Measurements from ENCODE around the gene SEMA3B.

DNA sequence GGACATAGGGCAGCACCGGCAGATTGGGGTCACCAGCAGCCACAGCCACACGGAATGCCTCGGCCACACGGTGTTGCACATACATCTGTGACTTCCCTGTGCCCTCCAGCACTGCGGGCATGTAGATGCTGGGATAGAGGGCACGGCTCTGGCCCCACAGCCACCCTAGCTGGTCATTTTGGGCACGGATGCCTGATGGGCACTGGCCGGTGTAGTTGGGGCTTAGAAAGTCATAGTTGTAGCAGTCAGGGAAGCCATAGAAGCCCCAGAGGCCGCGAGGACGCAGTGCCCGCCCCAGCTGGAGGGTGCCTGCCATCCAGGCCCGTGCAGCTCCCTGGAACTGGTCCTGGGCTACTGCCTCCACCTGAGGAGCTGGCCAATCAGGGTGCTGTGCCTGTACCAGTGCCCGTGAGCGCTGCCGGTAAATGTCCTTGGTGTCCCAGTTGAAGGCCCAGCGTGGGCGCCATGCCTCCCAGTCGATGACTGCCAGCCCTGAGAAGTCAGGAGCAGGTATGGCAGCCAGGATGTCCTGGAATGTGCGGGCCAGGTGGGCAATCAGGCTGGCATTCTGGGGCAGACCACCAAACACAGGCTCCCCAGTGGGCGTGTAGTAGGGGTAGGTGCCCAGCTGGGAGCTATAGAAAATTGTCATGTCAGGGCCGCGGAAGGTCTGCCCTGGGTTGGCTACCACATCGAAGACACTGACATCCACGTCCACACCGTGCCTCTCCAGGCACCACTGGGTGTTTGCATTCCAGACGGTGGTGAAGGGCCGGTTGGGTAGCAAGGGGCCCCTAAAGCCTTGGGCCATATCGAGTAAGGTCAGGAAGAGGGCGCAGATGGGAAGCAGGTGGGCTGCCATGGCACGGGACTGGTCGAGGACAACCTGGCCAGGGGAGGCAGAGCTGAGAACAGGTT lies 33.4 kb downstream of the SEMA3B start:
- TF ChIP-seq, protein P1, sequence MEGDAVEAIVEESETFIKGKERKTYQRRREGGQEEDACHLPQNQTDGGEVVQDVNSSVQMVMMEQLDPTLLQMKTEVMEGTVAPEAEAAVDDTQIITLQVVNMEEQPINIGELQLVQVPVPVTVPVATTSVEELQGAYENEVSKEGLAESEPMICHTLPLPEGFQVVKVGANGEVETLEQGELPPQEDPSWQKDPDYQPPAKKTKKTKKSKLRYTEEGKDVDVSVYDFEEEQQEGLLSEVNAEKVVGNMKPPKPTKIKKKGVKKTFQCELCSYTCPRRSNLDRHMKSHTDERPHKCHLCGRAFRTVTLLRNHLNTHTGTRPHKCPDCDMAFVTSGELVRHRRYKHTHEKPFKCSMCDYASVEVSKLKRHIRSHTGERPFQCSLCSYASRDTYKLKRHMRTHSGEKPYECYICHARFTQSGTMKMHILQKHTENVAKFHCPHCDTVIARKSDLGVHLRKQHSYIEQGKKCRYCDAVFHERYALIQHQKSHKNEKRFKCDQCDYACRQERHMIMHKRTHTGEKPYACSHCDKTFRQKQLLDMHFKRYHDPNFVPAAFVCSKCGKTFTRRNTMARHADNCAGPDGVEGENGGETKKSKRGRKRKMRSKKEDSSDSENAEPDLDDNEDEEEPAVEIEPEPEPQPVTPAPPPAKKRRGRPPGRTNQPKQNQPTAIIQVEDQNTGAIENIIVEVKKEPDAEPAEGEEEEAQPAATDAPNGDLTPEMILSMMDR (IDR thresholded peaks at IDR 0.05), result no peak
- TF ChIP-seq POLR2A (IDR thresholded peaks at IDR 0.05), result no peak

All from gastroesophageal sphincter (tissue), 3 donors.